Neural cell (in vitro differentiated cells): ENCODE results near the gene UBXN1. TPM values are rescaled to one million over a fixed set of nuclear protein-coding genes. Genes with fewer than 3 reads are reported as not detected.

Experiments
- H2AFZ ChIP-seq: fragments of 200-600, 300-800 bp; sonication (generic), shearing (Covaris generic); 2 replicates; pipeline ENCODE4 v1.6.0; 2014; ENCODE audit warnings: low read depth, mild to moderate bottlenecking, antibody characterized with exemption, low read length, moderate library complexity
- H3F3A ChIP-seq: fragments of 200-600 bp; shearing (Covaris generic); 2 replicates; pipeline ENCODE4 v1.6.1; 2016; ENCODE audit warnings: mild to moderate bottlenecking, moderate library complexity, mixed read lengths, antibody characterized with exemption, low read length; ENCODE audit not compliant: insufficient read depth, poor library complexity, severe bottlenecking
- H3K27ac ChIP-seq: fragments of 200-600, 300-800 bp; sonication (generic), shearing (Covaris generic); 2 replicates; pipeline ENCODE4 v1.5.1; 2014; ENCODE audit warnings: mild to moderate bottlenecking, low read length, moderate library complexity
- H3K27me3 ChIP-seq: fragments of 300-800, 200-600 bp; sonication (generic), shearing (Covaris generic); 2 replicates; pipeline ENCODE4 v1.6.0; 2014; ENCODE audit warnings: mild to moderate bottlenecking, low read depth, low read length, moderate library complexity; ENCODE audit not compliant: insufficient read depth
- H3K36me3 ChIP-seq: fragments of 300-800, 200-600 bp; sonication (generic), shearing (Covaris generic); 2 replicates; pipeline ENCODE4 v1.5.1; 2014; ENCODE audit warnings: mild to moderate bottlenecking, antibody characterized with exemption, low read length, moderate library complexity; ENCODE audit not compliant: insufficient read depth
- H3K4me2 ChIP-seq: fragments of 300-800, 200-600 bp; sonication (generic), shearing (Covaris generic); 2 replicates; pipeline ENCODE4 v1.6.0; 2014; ENCODE audit warnings: mild to moderate bottlenecking, low read length
- H3K4me3 ChIP-seq: fragments of 300-800, 200-600 bp; sonication (generic), shearing (Covaris generic); 2 replicates; pipeline ENCODE4 v1.5.1; 2014; ENCODE audit warnings: mild to moderate bottlenecking, low read length, moderate library complexity
- H3K79me2 ChIP-seq: fragments of 200-600 bp; shearing (Covaris generic); replicated peaks from 2 replicates; pipeline ENCODE4 v1.6.0; 2014; ENCODE audit warnings: mild to moderate bottlenecking, low read length, moderate library complexity; ENCODE audit not compliant: insufficient read depth
- H3K9ac ChIP-seq: fragments of 300-800, 200-600 bp; sonication (generic), shearing (Covaris generic); 2 replicates; pipeline ENCODE4 v1.6.1; 2016; ENCODE audit warnings: mild to moderate bottlenecking, low read length, mixed read lengths
- H3K9me2 ChIP-seq: fragments of 200-600 bp; shearing (Covaris generic); 2 replicates; pipeline ENCODE4 v1.6.1; 2016; ENCODE audit warnings: mild to moderate bottlenecking, low read length, mixed read lengths; ENCODE audit not compliant: insufficient read depth
- H3K9me3 ChIP-seq: fragments of 200-600, 300-800 bp; sonication (generic), shearing (Covaris generic); 2 replicates; pipeline ENCODE4 v1.6.1; 2016; ENCODE audit warnings: mild to moderate bottlenecking, mixed run types, low read length, moderate library complexity, mixed read lengths
- H4K20me1 ChIP-seq: fragments of 200-600 bp; shearing (Covaris generic); 2 replicates; pipeline ENCODE4 v1.6.1; 2016; ENCODE audit warnings: mild to moderate bottlenecking, mixed run types; ENCODE audit not compliant: insufficient read depth
- EP300 ChIP-seq: fragments of 450-650 bp; conservative IDR thresholded peaks from 2 replicates; pipeline ENCODE4 v1.6.1; 2014; ENCODE audit warnings: antibody characterized with exemption, mild to moderate bottlenecking, moderate library complexity; ENCODE audit not compliant: poor library complexity, severe bottlenecking
- EZH2 ChIP-seq: fragments of 200-600, 300-800 bp; shearing (Covaris generic), sonication (generic); IDR thresholded peaks from 2 replicates; pipeline ENCODE4 v1.6.1; 2014; ENCODE audit warnings: antibody characterized with exemption, low read length, borderline replicate concordance, mild to moderate bottlenecking; ENCODE audit not compliant: insufficient read depth, poor library complexity, severe bottlenecking
- MXI1 ChIP-seq: fragments of 450-650 bp; conservative IDR thresholded peaks from 2 replicates; pipeline ENCODE4 v1.6.1; 2014; ENCODE audit warnings: antibody characterized with exemption, mild to moderate bottlenecking; ENCODE audit not compliant: poor library complexity, severe bottlenecking
- POLR2AphosphoS5 ChIP-seq: IDR thresholded peaks from 2 replicates; pipeline ENCODE4 v1.6.1; 2012
- RAD21 ChIP-seq: fragments of 450-650 bp; conservative IDR thresholded peaks from 2 replicates; pipeline ENCODE4 v1.6.1; 2014; ENCODE audit warnings: antibody characterized with exemption, mild to moderate bottlenecking, moderate library complexity
- SMC3 ChIP-seq: fragments of 450-650 bp; conservative IDR thresholded peaks from 2 replicates; pipeline ENCODE4 v1.6.1; 2014; ENCODE audit warnings: antibody characterized with exemption, mild to moderate bottlenecking, moderate library complexity; ENCODE audit not compliant: poor library complexity
- TAF1 ChIP-seq: IDR thresholded peaks from 2 replicates; pipeline ENCODE4 v1.6.1; 2012; ENCODE audit warnings: low read depth
- polyA plus RNA-seq: library from polyadenylated mRNA; depleted of rRNA; stranded (reverse); fragments of >200 nt; gene quantifications from 2 replicates; pipeline ENCODE4 v1.2.3, GENCODE V29; 2014
- TF ChIP-seq, protein P1 (sequence below): IDR thresholded peaks from 2 replicates; pipeline ENCODE4 v1.6.1; 2012; ENCODE audit warnings: borderline replicate concordance
- TF ChIP-seq, protein P2 (sequence below): fragments of 450-650 bp; IDR thresholded peaks from 2 replicates; pipeline ENCODE4 v1.5.1; 2014; ENCODE audit warnings: antibody characterized with exemption, mild to moderate bottlenecking, moderate library complexity; ENCODE audit not compliant: poor library complexity, severe bottlenecking

Gene UBXN1
- polyA plus RNA-seq, 1 donor from 2014 or later: 209 TPM

DNA sequence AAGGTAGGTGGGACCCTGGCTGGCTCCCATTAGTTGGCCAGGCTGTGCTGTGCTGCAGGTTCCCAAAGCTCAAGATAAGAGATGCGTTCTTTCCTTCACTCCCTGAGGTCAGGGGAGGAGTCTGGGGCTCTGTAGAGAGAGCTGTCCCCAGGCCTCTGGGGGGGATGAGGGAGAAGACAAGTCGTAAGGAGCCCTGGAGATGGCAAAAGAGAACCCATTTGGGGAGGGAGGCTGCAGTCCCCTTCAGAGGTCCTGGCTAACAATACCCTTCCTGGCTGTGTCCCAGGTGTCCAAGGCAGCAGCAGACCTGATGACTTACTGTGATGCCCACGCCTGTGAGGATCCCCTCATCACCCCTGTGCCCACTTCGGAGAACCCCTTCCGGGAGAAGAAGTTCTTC is 29.5 kb upstream of the UBXN1 start:
- Histone ChIP-seq H3K27ac (peak overlapping the region; percentile 96), H2AFZ (no peak overlapping the region), H3F3A (peaks cover 6% of the 10 kb centered on the region), H3K9me2 (no peaks in the 10 kb centered on the region), H3K9me3 (no peaks in the 10 kb centered on the region), H3K79me2 (peaks cover 41% of the 10 kb centered on the region), H3K4me3 (peak overlapping the region; percentile 75), H3K4me2 (peak overlapping the region; percentile 98), H3K27me3 (no peaks in the 10 kb centered on the region), H3K36me3 (peaks cover 11% of the 10 kb centered on the region), H3K9ac (peak overlapping the region; percentile 99), H4K20me1 (no peaks in the 10 kb centered on the region)
- no peak for TF ChIP-seq TAF1
- TF ChIP-seq, protein P1, sequence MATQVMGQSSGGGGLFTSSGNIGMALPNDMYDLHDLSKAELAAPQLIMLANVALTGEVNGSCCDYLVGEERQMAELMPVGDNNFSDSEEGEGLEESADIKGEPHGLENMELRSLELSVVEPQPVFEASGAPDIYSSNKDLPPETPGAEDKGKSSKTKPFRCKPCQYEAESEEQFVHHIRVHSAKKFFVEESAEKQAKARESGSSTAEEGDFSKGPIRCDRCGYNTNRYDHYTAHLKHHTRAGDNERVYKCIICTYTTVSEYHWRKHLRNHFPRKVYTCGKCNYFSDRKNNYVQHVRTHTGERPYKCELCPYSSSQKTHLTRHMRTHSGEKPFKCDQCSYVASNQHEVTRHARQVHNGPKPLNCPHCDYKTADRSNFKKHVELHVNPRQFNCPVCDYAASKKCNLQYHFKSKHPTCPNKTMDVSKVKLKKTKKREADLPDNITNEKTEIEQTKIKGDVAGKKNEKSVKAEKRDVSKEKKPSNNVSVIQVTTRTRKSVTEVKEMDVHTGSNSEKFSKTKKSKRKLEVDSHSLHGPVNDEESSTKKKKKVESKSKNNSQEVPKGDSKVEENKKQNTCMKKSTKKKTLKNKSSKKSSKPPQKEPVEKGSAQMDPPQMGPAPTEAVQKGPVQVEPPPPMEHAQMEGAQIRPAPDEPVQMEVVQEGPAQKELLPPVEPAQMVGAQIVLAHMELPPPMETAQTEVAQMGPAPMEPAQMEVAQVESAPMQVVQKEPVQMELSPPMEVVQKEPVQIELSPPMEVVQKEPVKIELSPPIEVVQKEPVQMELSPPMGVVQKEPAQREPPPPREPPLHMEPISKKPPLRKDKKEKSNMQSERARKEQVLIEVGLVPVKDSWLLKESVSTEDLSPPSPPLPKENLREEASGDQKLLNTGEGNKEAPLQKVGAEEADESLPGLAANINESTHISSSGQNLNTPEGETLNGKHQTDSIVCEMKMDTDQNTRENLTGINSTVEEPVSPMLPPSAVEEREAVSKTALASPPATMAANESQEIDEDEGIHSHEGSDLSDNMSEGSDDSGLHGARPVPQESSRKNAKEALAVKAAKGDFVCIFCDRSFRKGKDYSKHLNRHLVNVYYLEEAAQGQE: peak; percentile 4

DNA sequence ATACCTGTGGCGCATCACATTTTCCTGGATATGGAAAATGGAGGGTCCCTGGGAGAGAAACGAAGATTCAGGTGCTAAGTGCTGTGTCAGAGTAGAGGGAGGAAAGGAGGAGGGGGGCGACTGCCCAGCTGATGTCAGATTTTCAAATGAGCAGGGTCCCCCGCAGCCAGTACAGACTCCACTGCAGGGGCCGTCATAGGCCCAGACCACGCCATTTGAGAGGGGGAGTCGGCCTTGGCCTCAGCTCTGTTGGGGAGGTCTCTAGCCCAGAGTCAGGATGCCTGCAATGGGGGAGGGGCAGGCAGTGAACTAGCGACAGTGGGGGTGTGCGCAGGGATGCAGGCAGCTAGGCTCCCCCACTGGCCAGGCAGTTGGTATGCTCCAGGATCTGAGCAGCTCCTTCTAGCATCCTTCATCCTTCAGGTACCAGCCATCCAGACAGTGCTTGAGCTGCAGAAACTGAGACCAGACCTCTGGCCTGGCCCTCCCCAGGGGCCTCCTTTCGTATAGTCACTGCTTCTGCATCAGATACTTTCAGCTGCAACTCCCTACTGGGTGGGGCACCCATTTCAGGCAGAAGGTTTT is 28.5 kb upstream of the UBXN1 start, which contains the start of the genes BSCL2 and GNG3:
BSCL2 (minus strand) TSS at position 148 of the 585 bp plus-strand sequence. CDS start 229 bp downstream, outside the sequence.
GNG3 (plus strand) TSS at position 400 of the 585 bp plus-strand sequence. CDS start 620 bp downstream, outside the sequence.
- Histone ChIP-seq H3K4me2 (peak within 1 kb of the TSS; percentile 98), H3F3A (peaks cover 6% of the 10 kb centered on the region), H3K4me3 (peak within 1 kb of the TSS; percentile 75), H4K20me1 (no peaks in the 10 kb centered on the region), H2AFZ (no peak within 1 kb of the TSS), H3K36me3 (peaks cover 11% of the 10 kb centered on the region), H3K79me2 (peaks cover 40% of the 10 kb centered on the region), H3K9me2 (no peaks in the 10 kb centered on the region), H3K27ac (peak within 1 kb of the TSS; percentile 96), H3K9me3 (no peaks in the 10 kb centered on the region), H3K27me3 (no peaks in the 10 kb centered on the region), H3K9ac (peak within 1 kb of the TSS; percentile 99)
- TF ChIP-seq POLR2AphosphoS5: peak; percentile 90
- peak; percentile 67 for TF ChIP-seq MXI1
- TF ChIP-seq, protein P2, sequence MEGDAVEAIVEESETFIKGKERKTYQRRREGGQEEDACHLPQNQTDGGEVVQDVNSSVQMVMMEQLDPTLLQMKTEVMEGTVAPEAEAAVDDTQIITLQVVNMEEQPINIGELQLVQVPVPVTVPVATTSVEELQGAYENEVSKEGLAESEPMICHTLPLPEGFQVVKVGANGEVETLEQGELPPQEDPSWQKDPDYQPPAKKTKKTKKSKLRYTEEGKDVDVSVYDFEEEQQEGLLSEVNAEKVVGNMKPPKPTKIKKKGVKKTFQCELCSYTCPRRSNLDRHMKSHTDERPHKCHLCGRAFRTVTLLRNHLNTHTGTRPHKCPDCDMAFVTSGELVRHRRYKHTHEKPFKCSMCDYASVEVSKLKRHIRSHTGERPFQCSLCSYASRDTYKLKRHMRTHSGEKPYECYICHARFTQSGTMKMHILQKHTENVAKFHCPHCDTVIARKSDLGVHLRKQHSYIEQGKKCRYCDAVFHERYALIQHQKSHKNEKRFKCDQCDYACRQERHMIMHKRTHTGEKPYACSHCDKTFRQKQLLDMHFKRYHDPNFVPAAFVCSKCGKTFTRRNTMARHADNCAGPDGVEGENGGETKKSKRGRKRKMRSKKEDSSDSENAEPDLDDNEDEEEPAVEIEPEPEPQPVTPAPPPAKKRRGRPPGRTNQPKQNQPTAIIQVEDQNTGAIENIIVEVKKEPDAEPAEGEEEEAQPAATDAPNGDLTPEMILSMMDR: peak; percentile 39
- peak; percentile 49 for TF ChIP-seq RAD21
- TF ChIP-seq TAF1: peak; percentile 73
- peak; percentile 55 for TF ChIP-seq SMC3
- no peak for TF ChIP-seq EZH2
- TF ChIP-seq, protein P1: no peak
- TF ChIP-seq EP300: peak; percentile 93
